HCT116 (cell line): ENCODE measurements around the gene ELF1. TPM values are rescaled to one million over a fixed set of nuclear protein-coding genes. Genes with fewer than 3 reads are reported as not detected.

Source experiments
- ATAC-seq: fragments of 200-7000 bp; cut with Tn5 transposase; 2 replicates; pipeline ENCODE4 v1.9.1; 2020; ENCODE audit warnings: mild to moderate bottlenecking, moderate library complexity
- BruUV-seq: library from RNA; stranded (reverse); fragments of 400-500 nt; replicated peaks from 2 replicates; lab custom pipeline; 2021; lab: Mats Ljungman, UMichigan
- CTCF ChIA-PET: fragments of 300-600 bp; sonication (Branson Sonifier 250); formaldehyde crosslinking; loops from one replicate; lab custom pipeline; 2021; ENCODE audit warnings: antibody characterized with exemption; lab: Charles Lee
- POLR2A ChIA-PET: fragments of 300-600, 350-600 bp; sonication (Branson Sonifier 250); formaldehyde crosslinking; loops from one replicate; lab custom pipeline; 2021; ENCODE audit warnings: antibody characterized with exemption; lab: Charles Lee
- RAD21 ChIA-PET, 2 experiments: fragments of 300-600 bp; sonication (Branson Sonifier 250); formaldehyde crosslinking; loops; one replicate each; lab custom pipeline; 2023; ENCODE audit warnings: low total read pairs in 2 of 2; ENCODE audit not compliant: uncharacterized antibody in 2 of 2, unreplicated experiment in 2 of 2, low non-redundant PET in 1 of 2; lab: Charles Lee
- DNase-seq: peaks from one replicate; pipeline ENCODE4 v3.0.0-alpha.2; 2010; ENCODE audit warnings: low read depth, low spot score
- H2AFZ ChIP-seq: fragments of 200-600 bp; shearing (Covaris generic), sonication (generic); 2 replicates; pipeline ENCODE4 v1.6.1; 2017; ENCODE audit warnings: low read depth, mixed run types, mixed read lengths, antibody characterized with exemption, low read length; ENCODE audit not compliant: poor library complexity, severe bottlenecking
- H3K27ac ChIP-seq: 2 replicates; pipeline ENCODE4 v1.5.1; 2012; ENCODE audit warnings: low read depth, low read length
- H3K27me3 ChIP-seq: fragments of 200-600 bp; sonication (generic); 2 replicates; pipeline ENCODE4 v1.6.1; 2016; ENCODE audit warnings: mixed run types, low read length, mixed read lengths; ENCODE audit not compliant: insufficient read depth
- H3K36me3 ChIP-seq, 2 experiments: fragments of 200-500 bp in 1 of 2; fragments of 200-600 bp in 1 of 2; sonication (Bioruptor generic) in 1 of 2; sonication (generic) in 1 of 2; 2 replicates each; pipeline versions ENCODE4 v1.5.1 to v1.6.1; 2014 to 2016; ENCODE audit warnings: low read length in 2 of 2, inconsistent platforms in 1 of 2, mixed read lengths in 1 of 2, mixed run types in 1 of 2; ENCODE audit not compliant: insufficient read depth in 2 of 2, control insufficient read depth in 1 of 2
- H3K4me1 ChIP-seq, 2 experiments: fragments of 200-600 bp in 1 of 2; sonication (generic) in 1 of 2; 2 replicates each; pipeline versions ENCODE4 v1.5.1 to v1.6.1; 2012 to 2017; ENCODE audit warnings: low read length in 2 of 2, inconsistent platforms in 1 of 2, mild to moderate bottlenecking in 1 of 2, mixed read lengths in 1 of 2, mixed run types in 1 of 2, moderate library complexity in 1 of 2; ENCODE audit not compliant: insufficient read depth in 2 of 2, control insufficient read depth in 1 of 2
- H3K4me2 ChIP-seq: fragments of 200-600 bp; sonication (generic); 2 replicates; pipeline ENCODE4 v1.6.1; 2017; ENCODE audit warnings: mixed run types, low read length, mixed read lengths
- H3K4me3 ChIP-seq, 2 experiments: fragments of 200-600 bp in 1 of 2; sonication (generic) in 1 of 2; replicated peaks in 1 of 2; 2 replicates each; pipeline ENCODE4 v1.5.1; 2011 to 2016; ENCODE audit warnings: low read length in 2 of 2, control low read depth in 1 of 2, low read depth in 1 of 2, mild to moderate bottlenecking in 1 of 2, mixed read lengths in 1 of 2, mixed run types in 1 of 2
- H3K79me2 ChIP-seq: fragments of 200-600 bp; sonication (generic); 2 replicates; pipeline ENCODE4 v1.6.1; 2017; ENCODE audit warnings: mild to moderate bottlenecking, mixed run types, low read length, moderate library complexity, mixed read lengths; ENCODE audit not compliant: insufficient read depth
- H3K9ac ChIP-seq: fragments of 200-600 bp; sonication (generic); 2 replicates; pipeline ENCODE4 v1.6.1; 2016; ENCODE audit warnings: low read length, mixed read lengths
- H3K9me2 ChIP-seq: fragments of 200-600 bp; sonication (generic), shearing (Covaris generic); 2 replicates; pipeline ENCODE4 v1.6.1; 2017; ENCODE audit warnings: mixed run types, mild to moderate bottlenecking, moderate library complexity; ENCODE audit not compliant: insufficient read depth
- H3K9me3 ChIP-seq, 2 experiments: fragments of 200-500 bp in 1 of 2; fragments of 200-600 bp in 1 of 2; sonication (Bioruptor generic) in 1 of 2; sonication (generic) in 1 of 2; 2 replicates each; pipeline ENCODE4 v1.6.1; 2014 to 2017; ENCODE audit warnings: low read length in 2 of 2, mixed read lengths in 2 of 2, inconsistent platforms in 1 of 2, low read depth in 1 of 2, mild to moderate bottlenecking in 1 of 2, mixed run types in 1 of 2, moderate library complexity in 1 of 2; ENCODE audit not compliant: control insufficient read depth in 1 of 2, insufficient read depth in 1 of 2
- H4K20me1 ChIP-seq: fragments of 200-600 bp; sonication (generic), shearing (Covaris generic); 2 replicates; pipeline ENCODE4 v1.6.1; 2017; ENCODE audit warnings: mixed run types, mild to moderate bottlenecking, moderate library complexity; ENCODE audit not compliant: insufficient read depth
- CBX3 ChIP-seq: IDR thresholded peaks from 2 replicates; pipeline ENCODE4 v1.6.1; 2012; ENCODE audit warnings: low read depth
- CTCF ChIP-seq, 3 experiments: fragments of 200-600 bp in 1 of 3; sonication (generic) in 1 of 3; IDR thresholded peaks in 2 of 3; conservative IDR thresholded peaks in 1 of 3; 2 replicates each; pipeline ENCODE4 v1.5.1; 2012 to 2017; ENCODE audit warnings: low read depth in 2 of 3, low read length in 2 of 3, antibody characterized with exemption in 1 of 3, borderline replicate concordance in 1 of 3, control low read depth in 1 of 3, mild to moderate bottlenecking in 1 of 3, mixed read lengths in 1 of 3, mixed run types in 1 of 3, moderate library complexity in 1 of 3; ENCODE audit not compliant: insufficient read depth in 1 of 3
- ELF1 ChIP-seq: IDR thresholded peaks from 2 replicates; pipeline ENCODE4 v1.6.1; 2012; ENCODE audit warnings: low read depth, borderline replicate concordance
- RAD21 ChIP-seq: IDR thresholded peaks from 2 replicates; pipeline ENCODE4 v1.6.1; 2012; ENCODE audit warnings: low read depth, mild to moderate bottlenecking
- TCF7L2 ChIP-seq: IDR thresholded peaks from 2 replicates; pipeline ENCODE4 v1.7.0; 2011; ENCODE audit warnings: borderline replicate concordance, inconsistent platforms; ENCODE audit not compliant: insufficient read depth, insufficient read length; ENCODE audit errors: extremely low read depth
- ZNF274 ChIP-seq: fragments of 200-500 bp; sonication (Bioruptor generic); IDR thresholded peaks from 2 replicates; pipeline ENCODE4 v1.6.1; 2014; ENCODE audit warnings: mild to moderate bottlenecking, low read depth, low read length, inconsistent platforms
- intact Hi-C: fragments of 100-400 bp; cut with micrococcal nuclease; formaldehyde crosslinking; loops from 2 replicates; pipeline ENCODE4 v1.10.0; 2022
- total RNA-seq: library from RNA; stranded (reverse); gene quantifications from one replicate; pipeline ENCODE4 v1.2.1, GENCODE V29; 2021; ENCODE audit not compliant: unreplicated experiment

The ELF1 gene
- total RNA-seq, 1 experiment from 2014 or later = 30.0 TPM

GRCh38 chr13:40993987-40994386 is 25.1 kb downstream of the ELF1 start (continued):
- TF ChIP-seq TCF7L2 (no peak), ELF1 (no peak), CBX3 (peak; percentile 89; the same call in 1 of the 2 replicates)
- TF ChIP-seq, all 23 proteins: peak for 11

GRCh38 chr13:40992678-40993518 is 26.2 kb downstream of the ELF1 start:
- no peak overlapping the region; a peak in 1 of 4 replicates for H3K4me3 ChIP-seq
- ChIA-PET RAD21 (interaction anchor here in 1 of 2 experiments (0.6 kb wide), 1 partner anchor 308 kb away, joined by 3 read pairs; no protein-coding TSS in a partner anchor), CTCF (interaction anchor here (1.0 to 1.4 kb wide), 2 partner anchors 19 to 215 kb away, joined by 3 to 5 read pairs; no protein-coding TSS in a partner anchor), POLR2A (interaction anchor here (0.9 to 1.5 kb wide), 3 partner anchors 18 to 37 kb away, joined by 3 read pairs; partner anchors contain the start of gene ELF1)
- H3K4me2 ChIP-seq = peak overlapping the region; percentile 75
- H3K9ac ChIP-seq = peak overlapping the region; percentile 42
- peaks cover 35% of the 10 kb centered on the region in 2 experiments for H3K4me1 ChIP-seq
- H3K27me3 ChIP-seq = no peaks in the 10 kb centered on the region
- H3K79me2 ChIP-seq = peaks cover 82% of the 10 kb centered on the region
- no peaks in the 10 kb centered on the region for H3K36me3 ChIP-seq
- TF ChIP-seq RAD21 (peak; percentile 45), CBX3 (no peak), CTCF (IDR thresholded peaks at IDR 0.05 in 2 of 3, conservative IDR thresholded peaks at IDR 0.05 in 1 of 3; ENCODE audit: borderline replicate concordance in 1 of 3, insufficient read depth in 1 of 3, low read depth in 2 of 3, low read length in 2 of 3) (peak in 1 of 3 experiments; percentile 12; a peak in 2 of 6 replicates), ZNF274 (no peak)
- no peaks in the 10 kb centered on the region for H3K9me3 ChIP-seq
- H2AFZ ChIP-seq = no peak overlapping the region
- H3K9me2 ChIP-seq = no peaks in the 10 kb centered on the region
- DNase-seq = no peak
- intact Hi-C loops = loop anchor here (10.0 kb wide), 1 partner anchor 218 kb away; the partner anchor contains the start of gene MRPS31
- BruUV-seq = no TSS peak
- no peaks in the 10 kb centered on the region for H4K20me1 ChIP-seq
- no peak for ATAC-seq
- H3K27ac ChIP-seq = peak overlapping the region; percentile 77
